K562 (cell line): ENCODE measurements around the gene GNG3. TPM values are rescaled to one million over a fixed set of nuclear protein-coding genes. Genes with fewer than 3 reads are reported as not detected.

ENCODE experiments used
- CC2D1A ChIP-seq: fragments of 450-650 bp; IDR thresholded peaks from 2 replicates; pipeline ENCODE4 v1.6.1; 2017; ENCODE audit warnings: mild to moderate bottlenecking
- CREBBP ChIP-seq: IDR thresholded peaks from one replicate; pipeline ENCODE4 v1.6.1; 2012; ENCODE audit warnings: low read depth, mild to moderate bottlenecking, control low read depth, inconsistent platforms, low read length
- CXXC5 ChIP-seq: fragments of 250-450 bp; sonication (Bioruptor Pico); IDR thresholded peaks from 2 replicates; pipeline ENCODE4 v1.8.0; 2022; ENCODE audit warnings: inconsistent platforms, mild to moderate bottlenecking, moderate library complexity
- EGR1 ChIP-seq: fragments of 450-650 bp; conservative IDR thresholded peaks from 2 replicates; pipeline ENCODE4 v1.6.1; 2017; ENCODE audit warnings: mild to moderate bottlenecking
- HDAC1 ChIP-seq, 2 experiments: fragments of 450-650 bp; IDR thresholded peaks; 2 replicates each; pipeline ENCODE4 v1.6.1; 2016 to 2017; ENCODE audit warnings: inconsistent platforms in 1 of 2, mild to moderate bottlenecking in 1 of 2, moderate library complexity in 1 of 2
- LCOR ChIP-seq: sonication (generic); formaldehyde crosslinking; IDR thresholded peaks from 2 replicates; pipeline ENCODE4 v1.8.0; 2022; ENCODE audit warnings: mild to moderate bottlenecking, missing genetic modification reagents
- NONO ChIP-seq, 2 experiments: fragments of 200-400 bp in 1 of 2; fragments of 450-650 bp in 1 of 2; formaldehyde crosslinking in 1 of 2; IDR thresholded peaks; 2 replicates each; pipeline ENCODE4 v1.6.1; 2017; ENCODE audit warnings: low read depth in 2 of 2, mild to moderate bottlenecking in 2 of 2, moderate library complexity in 2 of 2, low read length in 1 of 2
- PHF20 ChIP-seq: fragments of 450-650 bp; IDR thresholded peaks from 2 replicates; pipeline ENCODE4 v1.6.1; 2018; ENCODE audit not compliant: partially characterized antibody
- POLR2AphosphoS5 ChIP-seq: IDR thresholded peaks from 2 replicates; pipeline ENCODE4 v1.6.1; 2011; ENCODE audit warnings: mild to moderate bottlenecking, low read depth, low read length, moderate library complexity; ENCODE audit not compliant: control insufficient read depth, insufficient read depth
- SFPQ ChIP-seq: fragments of 200-400 bp; formaldehyde crosslinking; IDR thresholded peaks from 2 replicates; pipeline ENCODE4 v1.6.1; 2017; ENCODE audit warnings: mild to moderate bottlenecking, low read depth, low read length, moderate library complexity
- SREBF1 ChIP-seq: fragments of 150-350 bp; IDR thresholded peaks from 2 replicates; pipeline ENCODE4 v1.6.1; 2014; ENCODE audit warnings: antibody characterized with exemption, low read depth, low read length, borderline replicate concordance
- TCFL5 ChIP-seq: fragments of 250-450 bp; sonication (Bioruptor Pico); conservative IDR thresholded peaks from 2 replicates; pipeline ENCODE4 v1.6.1; 2021; ENCODE audit warnings: mild to moderate bottlenecking, moderate library complexity, matching md5 sums
- TEAD1 ChIP-seq, 2 experiments: fragments of 450-650 bp in 1 of 2; sonication (generic) in 1 of 2; formaldehyde crosslinking; IDR thresholded peaks; 2 replicates each; pipeline versions ENCODE4 v1.4.0 to v1.8.0; 2020 to 2022; ENCODE audit warnings: mild to moderate bottlenecking in 2 of 2, missing genetic modification reagents in 1 of 2
- UBTF ChIP-seq, 2 experiments: IDR thresholded peaks; 2 replicates each; pipeline ENCODE4 v1.6.1; 2012; ENCODE audit warnings: improper control_type of control experiment in 2 of 2, low read depth in 2 of 2, low read length in 2 of 2, borderline replicate concordance in 1 of 2
- ZNF282 ChIP-seq: sonication (generic); formaldehyde crosslinking; IDR thresholded peaks from 2 replicates; pipeline ENCODE4 v1.8.1; 2023; ENCODE audit warnings: missing genetic modification reagents
- ZNF347 ChIP-seq: fragments of 450-650 bp; formaldehyde crosslinking; IDR thresholded peaks from 2 replicates; pipeline ENCODE4 v1.4.0; 2020; ENCODE audit warnings: low read depth, mild to moderate bottlenecking, moderate library complexity
- polyA plus RNA-seq, 8 experiments: library from polyadenylated mRNA; depleted of rRNA in 4 of 8; stranded (reverse) in 5 of 8; unstranded in 3 of 8; fragments of >200 nt; fragmentation: Nextera tagmentation in 2 of 8; fragmentation: Illumina TruSeq in 1 of 8; extraction: Ambion mirVana in 2 of 8; extraction: Trizol in 1 of 8; gene quantifications; 2 replicates each; pipeline versions ENCODE4 v1.2.1 to v1.2.3, GENCODE V29; 2011 to 2014; ENCODE audit warnings: inconsistent platforms in 1 of 8, missing spikeins in 1 of 8
- total RNA-seq, 7 experiments: library from RNA; depleted of rRNA in 6 of 7; stranded (reverse); fragments of >200 nt in 6 of 7; fragmentation: Illumina TruSeq in 2 of 7; extraction: Trizol in 2 of 7; gene quantifications; 2 replicates each; pipeline versions ENCODE4 v1.2.1 to v1.2.3, GENCODE V29; 2011 to 2021; ENCODE audit warnings: low replicate concordance in 1 of 7
- TF ChIP-seq, protein P1 (sequence below), 2 experiments: fragments of 200-800 bp in 1 of 2; sonication (Bioruptor generic) in 1 of 2; sonication (generic) in 1 of 2; formaldehyde crosslinking in 1 of 2; IDR thresholded peaks in 1 of 2; conservative IDR thresholded peaks in 1 of 2; 2 replicates each; pipeline versions ENCODE4 v1.5.0 to v1.6.1; 2016 to 2020; ENCODE audit warnings: missing compliant biosample characterization in 1 of 2, missing genetic modification characterization in 1 of 2, missing genetic modification reagents in 1 of 2
- TF ChIP-seq, protein P2 (sequence below): fragments of 450-650 bp; IDR thresholded peaks from 2 replicates; pipeline ENCODE4 v1.6.1; 2016; ENCODE audit warnings: missing biosample characterization, missing genetic modification characterization

GNG3 gene
- total and polyA plus RNA-seq, 9 of the 15 experiments (the other 6 are each of a cell fraction or from before 2014, with no cell fraction given): 0.07 TPM; not detected in 8

- TF ChIP-seq ZNF347: no peak
- no peak for TF ChIP-seq ZNF282 (CRISPR knock-in tag)
- TF ChIP-seq POLR2AphosphoS5: peak; percentile 38; the same call in 1 of the 2 replicates
- TF ChIP-seq CC2D1A: 0 out of 2 replicates have a peak, but pooled peaks have one; percentile 44
- TF ChIP-seq LCOR (CRISPR knock-in tag): no peak; the same call in 1 of the 2 replicates
- 0 out of 4 replicates have a peak, but pooled peaks of 1 of the 2 experiments have one; percentile 66 for TF ChIP-seq UBTF (IDR thresholded peaks at IDR 0.05; ENCODE audit: borderline replicate concordance in 1 of 2, low read depth in 2 of 2, low read length in 2 of 2)
- TF ChIP-seq, protein P1, sequence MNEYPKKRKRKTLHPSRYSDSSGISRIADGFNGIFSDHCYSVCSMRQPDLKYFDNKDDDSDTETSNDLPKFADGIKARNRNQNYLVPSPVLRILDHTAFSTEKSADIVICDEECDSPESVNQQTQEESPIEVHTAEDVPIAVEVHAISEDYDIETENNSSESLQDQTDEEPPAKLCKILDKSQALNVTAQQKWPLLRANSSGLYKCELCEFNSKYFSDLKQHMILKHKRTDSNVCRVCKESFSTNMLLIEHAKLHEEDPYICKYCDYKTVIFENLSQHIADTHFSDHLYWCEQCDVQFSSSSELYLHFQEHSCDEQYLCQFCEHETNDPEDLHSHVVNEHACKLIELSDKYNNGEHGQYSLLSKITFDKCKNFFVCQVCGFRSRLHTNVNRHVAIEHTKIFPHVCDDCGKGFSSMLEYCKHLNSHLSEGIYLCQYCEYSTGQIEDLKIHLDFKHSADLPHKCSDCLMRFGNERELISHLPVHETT (CRISPR knock-in tag; conservative IDR thresholded peaks at IDR 0.05 in 1 of 2, IDR thresholded peaks at IDR 0.05 in 1 of 2): peak in 1 of 2 experiments; percentile 75; a peak in 2 of 4 replicates
- TF ChIP-seq, protein P2, sequence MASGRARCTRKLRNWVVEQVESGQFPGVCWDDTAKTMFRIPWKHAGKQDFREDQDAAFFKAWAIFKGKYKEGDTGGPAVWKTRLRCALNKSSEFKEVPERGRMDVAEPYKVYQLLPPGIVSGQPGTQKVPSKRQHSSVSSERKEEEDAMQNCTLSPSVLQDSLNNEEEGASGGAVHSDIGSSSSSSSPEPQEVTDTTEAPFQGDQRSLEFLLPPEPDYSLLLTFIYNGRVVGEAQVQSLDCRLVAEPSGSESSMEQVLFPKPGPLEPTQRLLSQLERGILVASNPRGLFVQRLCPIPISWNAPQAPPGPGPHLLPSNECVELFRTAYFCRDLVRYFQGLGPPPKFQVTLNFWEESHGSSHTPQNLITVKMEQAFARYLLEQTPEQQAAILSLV (tag): no peak
- peak in 1 of 2 experiments; percentile 87; a peak in 2 of 4 replicates for TF ChIP-seq HDAC1 (IDR thresholded peaks at IDR 0.05)
- peak; percentile 91 for TF ChIP-seq PHF20
- TF ChIP-seq CXXC5 (CRISPR knock-in tag): peak; percentile 61
- 0 out of 2 replicates have a peak, but pooled peaks have one; percentile 33 for TF ChIP-seq SREBF1
- TF ChIP-seq EGR1: peak; percentile 70
- 0 out of 4 replicates have a peak, but pooled peaks of 1 of the 2 experiments have one; percentile 54 for TF ChIP-seq NONO (IDR thresholded peaks at IDR 0.05; ENCODE audit: low read depth in 2 of 2, low read length in 1 of 2)
- no peak for TF ChIP-seq SFPQ
- TF ChIP-seq TCFL5 (CRISPR knock-in tag): no peak
- TF ChIP-seq CREBBP: no peak
- TF ChIP-seq TEAD1 (CRISPR knock-in tag; IDR thresholded peaks at IDR 0.05): 0 out of 4 replicates have a peak, but pooled peaks of 1 of the 2 experiments have one; percentile 9
Observed at GRCh38 chr11:62728171-62728988, 20.9 kb downstream of the GNG3 start, which contains the start of gene TTC9C (continued).
